GM06990 (cell line): Measurements from ENCODE around the gene NPAS3.

Source experiments
- DNase-seq: peaks from one replicate; pipeline ENCODE4 v3.0.0-alpha.2; 2011; ENCODE audit not compliant: insufficient read length; ENCODE audit errors: extremely low read depth
- H3K27me3 ChIP-seq: replicated peaks from 2 replicates; pipeline ENCODE4 v1.6.0; 2011; ENCODE audit warnings: low read length; ENCODE audit not compliant: control insufficient read depth, insufficient read depth
- H3K36me3 ChIP-seq: 2 replicates; pipeline ENCODE4 v1.5.1; 2011; ENCODE audit warnings: low read length; ENCODE audit not compliant: control insufficient read depth, insufficient read depth
- H3K4me3 ChIP-seq: replicated peaks from 2 replicates; pipeline ENCODE4 v1.5.1; 2011; ENCODE audit warnings: low read depth, mild to moderate bottlenecking, control low read depth, low read length
- CTCF ChIP-seq: IDR thresholded peaks from 2 replicates; pipeline ENCODE4 v1.5.1; 2011; ENCODE audit warnings: low read length, control low read depth, mild to moderate bottlenecking, inconsistent platforms; ENCODE audit not compliant: insufficient read depth, poor library complexity, severe bottlenecking

NPAS3 gene

GRCh38 chr14:33404964-33405574, 466.4 kb downstream of the NPAS3 start:
- Histone ChIP-seq H3K4me3 (no peak overlapping the region), H3K36me3 (no peaks in the 10 kb centered on the region), H3K27me3 (no peaks in the 10 kb centered on the region)
- TF ChIP-seq CTCF = no peak
- no peak for DNase-seq

GRCh38 chr14:33406766-33407165, 468.1 kb downstream of the NPAS3 start:
- Histone ChIP-seq H3K36me3 (no peaks in the 10 kb centered on the region), H3K4me3 (no peak overlapping the region), H3K27me3 (no peaks in the 10 kb centered on the region)
- TF ChIP-seq CTCF = no peak
- DNase-seq = no peak

- H3K27me3 ChIP-seq = no peaks in the 10 kb centered on the region
- no peak for DNase-seq
- H3K36me3 ChIP-seq = no peaks in the 10 kb centered on the region
- no peak overlapping the region for H3K4me3 ChIP-seq
- no peak for TF ChIP-seq CTCF
Observed at GRCh38 chr14:33408291-33408690, 469.6 kb downstream of the NPAS3 start.

GRCh38 chr14:33412450-33412849, 473.8 kb downstream of the NPAS3 start:
- H3K4me3 ChIP-seq = no peak overlapping the region
- no peaks in the 10 kb centered on the region for H3K27me3 ChIP-seq

GRCh38 chr14:33413381-33413780, 474.7 kb downstream of the NPAS3 start:
- Histone ChIP-seq H3K27me3 (no peaks in the 10 kb centered on the region), H3K36me3 (no peaks in the 10 kb centered on the region), H3K4me3 (no peak overlapping the region)
- no peak for DNase-seq
- no peak for TF ChIP-seq CTCF

More at GRCh38 chr14:33412450-33412849, 473.8 kb downstream of the NPAS3 start:
- no peak for DNase-seq
- H3K36me3 ChIP-seq = no peaks in the 10 kb centered on the region
- no peak for TF ChIP-seq CTCF

- DNase-seq = no peak
- no peaks in the 10 kb centered on the region for H3K27me3 ChIP-seq
- no peak for TF ChIP-seq CTCF
- H3K4me3 ChIP-seq = no peak overlapping the region
- H3K36me3 ChIP-seq = no peaks in the 10 kb centered on the region
Observed at GRCh38 chr14:33414041-33414440, 475.4 kb downstream of the NPAS3 start.
